Muscle of back (tissue), 13 donors: ENCODE measurements around the gene CES5A. TPM values are rescaled to one million over a fixed set of nuclear protein-coding genes. Genes with fewer than 3 reads are reported as not detected.
"Not testable (repeated sequence)": the region's sequence is repeated elsewhere in the genome, so short reads cannot be mapped to it uniquely, and the experiment has no call there.

Experiments
- DNase-seq, 3 donors: peaks; one replicate each; pipeline versions ENCODE4 v3.0.0 to v3.0.0-alpha.2; 2013
- long read RNA-seq, 9 donors: transcript quantifications; one replicate each; lab custom pipeline, GENCODE V29; 2026
- polyA plus RNA-seq, 10 donors: library from polyadenylated mRNA; unstranded; fragments of 120-200 nt; gene quantifications; one replicate each; pipeline ENCODE4 v1.2.1, GENCODE V29; 2013; ENCODE audit not compliant: insufficient read length in 10 of 10

CES5A gene
- polyA plus RNA-seq: under 1 TPM in 1 of 10 donors, not detected in 9; 0.14 TPM
- long read RNA-seq, donor 1: 0 reads
- long read RNA-seq, donor 2: 0 reads
- long read RNA-seq, donor 3: 0 reads
- long read RNA-seq, donor 4: 0 reads
- long read RNA-seq, donor 5: 0 reads
- long read RNA-seq, donor 6: 0 reads
- long read RNA-seq, donor 7: 0 reads
- long read RNA-seq, donor 8: 0 reads
- long read RNA-seq, donor 9: 0 reads

- no peak for DNase-seq
Measured at GRCh38 chr16:55875273-55875672, at the start of gene CES5A. CES5A (minus strand) TSS chr16:55875373; CDS start chr16:55875221, 152 bp downstream.

GRCh38 chr16:55922662-55923061 lies 47.5 kb upstream of the CES5A start:
- DNase-seq: no peak

- DNase-seq: no peak
Measured at GRCh38 chr16:55917373-55918160, 42.4 kb upstream of the CES5A start.

- DNase-seq: no peak
Measured at GRCh38 chr16:55915096-55915827, 40.1 kb upstream of the CES5A start.

- no peak for DNase-seq
Measured at GRCh38 chr16:55914383-55914782, 39.2 kb upstream of the CES5A start.

- no peak for DNase-seq
Measured at GRCh38 chr16:55913716-55914115, 38.5 kb upstream of the CES5A start.

- not testable (repeated sequence) for DNase-seq
Measured at GRCh38 chr16:55913121-55913520, 37.9 kb upstream of the CES5A start.

GRCh38 chr16:55912022-55912421 lies 36.8 kb upstream of the CES5A start:
- peak; percentile 18 to 26 (median 25) for DNase-seq

GRCh38 chr16:55911616-55912015 lies 36.4 kb upstream of the CES5A start:
- DNase-seq: no peak

- DNase-seq: no peak
Measured at GRCh38 chr16:55909876-55910275, 34.7 kb upstream of the CES5A start.

GRCh38 chr16:55908641-55909040 lies 33.5 kb upstream of the CES5A start:
- no peak for DNase-seq

- no peak for DNase-seq
Measured at GRCh38 chr16:55907661-55908060, 32.5 kb upstream of the CES5A start.

GRCh38 chr16:55906123-55906522 lies 30.9 kb upstream of the CES5A start:
- DNase-seq: no peak

- no peak for DNase-seq
Measured at GRCh38 chr16:55905651-55906050, 30.5 kb upstream of the CES5A start.

GRCh38 chr16:55901566-55902217 lies 26.5 kb upstream of the CES5A start:
- peak in 2 of 3 donors; percentile 3 to 51 for DNase-seq

- DNase-seq: no peak
Measured at GRCh38 chr16:55900616-55901393, 25.6 kb upstream of the CES5A start.

GRCh38 chr16:55899857-55900256 lies 24.7 kb upstream of the CES5A start:
- DNase-seq: no peak

GRCh38 chr16:55898592-55898991 lies 23.4 kb upstream of the CES5A start:
- no peak for DNase-seq

- DNase-seq: no peak
Measured at GRCh38 chr16:55892821-55893220, 17.6 kb upstream of the CES5A start.

GRCh38 chr16:55889518-55889917 lies 14.3 kb upstream of the CES5A start:
- no peak for DNase-seq

- DNase-seq: no peak
Measured at GRCh38 chr16:55888546-55888945, 13.4 kb upstream of the CES5A start.
